Activated T-cell treated with anti-CD3 and anti-CD28 coated beads, Interleukin-2, amount 50 U/mL, for 48 hours (primary cell): ENCODE data around the gene B3GAT2.
"Not testable (repeated sequence)": the region's sequence is repeated elsewhere in the genome, so short reads cannot be mapped to it uniquely, and the experiment has no call there.

Source experiments
- DNase-seq, 2 experiments: peaks; one replicate each; pipeline ENCODE4 v3.0.0-alpha.2; 2020

Gene B3GAT2

GRCh38 chr6:70956451-70957283 lies at the start of gene B3GAT2:
B3GAT2 (minus strand) TSS chr6:70957060; CDS start chr6:70956429, 631 bp downstream.
- DNase-seq: peak in 1 of 2 experiments; percentile 39

- no peak for DNase-seq
Observed at GRCh38 chr6:70998148-70998547, 41.3 kb upstream of the B3GAT2 start.

- DNase-seq: no peak
Observed at GRCh38 chr6:70997379-70997778, 40.5 kb upstream of the B3GAT2 start.

- no peak for DNase-seq
Observed at GRCh38 chr6:70996106-70996505, 39.2 kb upstream of the B3GAT2 start.

GRCh38 chr6:70995411-70995810 lies 38.6 kb upstream of the B3GAT2 start:
- DNase-seq: no peak

GRCh38 chr6:70991253-70991652 lies 34.4 kb upstream of the B3GAT2 start:
- no peak for DNase-seq

GRCh38 chr6:70985156-70985555 lies 28.3 kb upstream of the B3GAT2 start:
- no peak for DNase-seq

GRCh38 chr6:70982747-70983146 lies 25.9 kb upstream of the B3GAT2 start:
- DNase-seq: no peak

GRCh38 chr6:70980727-70981126 lies 23.9 kb upstream of the B3GAT2 start:
- DNase-seq: no peak

GRCh38 chr6:70973604-70974003 lies 16.7 kb upstream of the B3GAT2 start:
- DNase-seq: no peak

- DNase-seq: no peak
Observed at GRCh38 chr6:70967049-70967448, 10.2 kb upstream of the B3GAT2 start.

GRCh38 chr6:70957284-70957617 lies 391 bp upstream of the B3GAT2 start:
- DNase-seq: no peak

GRCh38 chr6:70956191-70956450 lies 739 bp downstream of the B3GAT2 start:
- no peak for DNase-seq

- DNase-seq: peak; percentile 92 to 93
Observed at GRCh38 chr6:70955441-70956190, 1.2 kb downstream of the B3GAT2 start.

GRCh38 chr6:70954750-70955149 lies 2.1 kb downstream of the B3GAT2 start:
- DNase-seq: no peak

GRCh38 chr6:70954176-70954575 lies 2.7 kb downstream of the B3GAT2 start:
- no peak for DNase-seq

- no peak for DNase-seq
Observed at GRCh38 chr6:70952608-70953165, 4.2 kb downstream of the B3GAT2 start.

- DNase-seq: not testable (repeated sequence)
Observed at GRCh38 chr6:70944321-70944720, 12.5 kb downstream of the B3GAT2 start.

- DNase-seq: no peak
Observed at GRCh38 chr6:70933853-70934252, 23.0 kb downstream of the B3GAT2 start.

- no peak for DNase-seq
Observed at GRCh38 chr6:70905742-70906141, 51.1 kb downstream of the B3GAT2 start.

GRCh38 chr6:70903665-70904452 lies 53.0 kb downstream of the B3GAT2 start:
- DNase-seq: no peak

GRCh38 chr6:70901324-70901723 lies 55.5 kb downstream of the B3GAT2 start:
- DNase-seq: no peak

GRCh38 chr6:70900047-70900446 lies 56.8 kb downstream of the B3GAT2 start:
- DNase-seq: no peak
